ENCODE measurements around the gene NRL.
"Not testable (repeated sequence)": the region's sequence is repeated elsewhere in the genome, so short reads cannot be mapped to it uniquely, and the experiment has no call there.

NRL gene

GRCh38 chr14:24051789-24052655, 62.7 kb downstream of the NRL start, which contains the start of gene CARMIL3:
Gene CARMIL3 (plus strand): TSS chr14:24052009. CDS start chr14:24052154, 145 bp downstream.
- no peak for DNase-seq (ENCODE audit: low read depth)

GRCh38 chr14:24051176-24051788, 63.5 kb downstream of the NRL start:
- no peak for DNase-seq (ENCODE audit: low read depth)

GRCh38 chr14:24050753-24051152, 64.0 kb downstream of the NRL start:
- not testable (repeated sequence) for DNase-seq (ENCODE audit: low read depth)

GRCh38 chr14:24049002-24049401, 65.7 kb downstream of the NRL start:
- DNase-seq (ENCODE audit: low read depth) = not testable (repeated sequence)

GRCh38 chr14:24042746-24043145, 72.0 kb downstream of the NRL start:
- no peak for DNase-seq (ENCODE audit: low read depth)

- no peak for DNase-seq (ENCODE audit: low read depth)
These were observed 74.1 kb downstream of the NRL start for GRCh38 chr14:24040692-24041091.

- no peak for DNase-seq (ENCODE audit: low read depth)
These were observed 76.1 kb downstream of the NRL start for GRCh38 chr14:24038686-24039085.

GRCh38 chr14:24037658-24038037, 77.1 kb downstream of the NRL start:
- no peak for DNase-seq (ENCODE audit: low read depth)

GRCh38 chr14:24036963-24037657, 77.6 kb downstream of the NRL start:
- not testable (repeated sequence) for DNase-seq (ENCODE audit: low read depth)

- DNase-seq (ENCODE audit: low read depth) = peak; percentile 45
These were observed 78.4 kb downstream of the NRL start for GRCh38 chr14:24036169-24036962.

- not testable (repeated sequence) for DNase-seq (ENCODE audit: low read depth)
These were observed 79.0 kb downstream of the NRL start for GRCh38 chr14:24035769-24036168.

- peak; percentile 30 for DNase-seq (ENCODE audit: low read depth)
These were observed 81.9 kb downstream of the NRL start for GRCh38 chr14:24032727-24033418.

- DNase-seq (ENCODE audit: low read depth) = not testable (repeated sequence)
These were observed 83.4 kb downstream of the NRL start for GRCh38 chr14:24031331-24031730.

- not testable (repeated sequence) for DNase-seq (ENCODE audit: low read depth)
These were observed 85.1 kb downstream of the NRL start for GRCh38 chr14:24029687-24030086.

Measured in HS-5 (cell line).